Vagina (tissue), 2 donors: ENCODE results near the gene BRD3OS. TPM values are rescaled to one million over a fixed set of nuclear protein-coding genes. Genes with fewer than 3 reads are reported as not detected.

Source experiments
- DNase-seq, 2 donors: peaks; one replicate each; pipeline ENCODE4 v3.0.0-alpha.2; 2017; ENCODE audit errors: extremely low spot score in 2 of 2
- H3K27ac ChIP-seq: fragments of 200-600 bp; sonication (generic); one replicate; pipeline ENCODE4 v1.5.1; 2019
- H3K27me3 ChIP-seq: fragments of 200-600 bp; sonication (generic); one replicate; pipeline ENCODE4 v1.5.1; 2019
- H3K36me3 ChIP-seq, 2 donors: fragments of 200-600 bp; sonication (generic); one replicate each; pipeline ENCODE4 v1.5.1; 2017 to 2019
- H3K4me1 ChIP-seq: fragments of 200-600 bp; sonication (generic); one replicate; pipeline ENCODE4 v1.5.1; 2019
- H3K4me3 ChIP-seq, 2 donors: fragments of 200-600 bp; sonication (generic); 1 replicate in 1 of 2; 2 replicates in 1 of 2; pipeline ENCODE4 v1.5.1; 2016 to 2019
- H3K9me3 ChIP-seq: fragments of 200-600 bp; sonication (generic); one replicate; pipeline ENCODE4 v1.5.1; 2019
- CTCF ChIP-seq, 3 experiments: fragments of 450-650 bp in 2 of 3; fragments of 200-600 bp in 1 of 3; sonication (generic) in 1 of 3; IDR thresholded peaks; one replicate each; pipeline ENCODE4 v1.5.1; 2017 to 2019; ENCODE audit warnings: antibody characterized with exemption in 3 of 3, mild to moderate bottlenecking in 2 of 3, moderate library complexity in 2 of 3
- POLR2A ChIP-seq, 2 donors: fragments of 450-650 bp; IDR thresholded peaks; one replicate each; pipeline ENCODE4 v1.6.1; 2017; ENCODE audit warnings: antibody characterized with exemption in 2 of 2, mild to moderate bottlenecking in 2 of 2, moderate library complexity in 2 of 2
- POLR2AphosphoS5 ChIP-seq, 2 donors: sonication (generic); formaldehyde crosslinking; IDR thresholded peaks; one replicate each; pipeline ENCODE4 v1.9.0; 2017; ENCODE audit warnings: antibody characterized with exemption in 2 of 2, mild to moderate bottlenecking in 2 of 2, low read depth in 1 of 2; ENCODE audit not compliant: insufficient read depth in 1 of 2
- intact Hi-C: fragments of 100-400 bp; cut with DNase I; formaldehyde crosslinking; loops from one replicate; pipeline ENCODE4 v1.15.1; 2023
- total RNA-seq: library from RNA; depleted of rRNA; stranded (reverse); fragments of >200 nt; gene quantifications from one replicate; pipeline ENCODE4 v1.2.3, GENCODE V29; 2016

BRD3OS gene
- total RNA-seq, 1 donor from 2014 or later = 13.0 TPM

GRCh38 chr9:133995012-133995896 lies 30.0 kb upstream of the BRD3OS start:
- no peak overlapping the region for H3K27ac ChIP-seq
- no peaks in the 10 kb centered on the region for H3K27me3 ChIP-seq
- H3K9me3 ChIP-seq = no peaks in the 10 kb centered on the region
- H3K36me3 ChIP-seq = no peaks in the 10 kb centered on the region
- no peak for DNase-seq
- TF ChIP-seq POLR2AphosphoS5 (IDR thresholded peaks at IDR 0.05; ENCODE audit: insufficient read depth in 1 of 2, low read depth in 1 of 2) (no peak), CTCF (IDR thresholded peaks at IDR 0.05) (no peak), POLR2A (IDR thresholded peaks at IDR 0.05) (no peak)
- peaks cover 21% of the 10 kb centered on the region for H3K4me1 ChIP-seq
- intact Hi-C loops = no loop called here
- no peak overlapping the region for H3K4me3 ChIP-seq

- no peak for DNase-seq
- intact Hi-C loops = no loop called here
These were observed 28.5 kb upstream of the BRD3OS start for GRCh38 chr9:133996531-133997520.

GRCh38 chr9:133997584-133997983 lies 27.7 kb upstream of the BRD3OS start:
- intact Hi-C loops = no loop called here
- TF ChIP-seq POLR2AphosphoS5 (IDR thresholded peaks at IDR 0.05; ENCODE audit: insufficient read depth in 1 of 2, low read depth in 1 of 2) (no peak), CTCF (IDR thresholded peaks at IDR 0.05) (no peak), POLR2A (IDR thresholded peaks at IDR 0.05) (no peak)
- H3K4me1 ChIP-seq = peaks cover 11% of the 10 kb centered on the region
- H3K4me3 ChIP-seq = no peak overlapping the region
- no peak for DNase-seq
- no peaks in the 10 kb centered on the region for H3K9me3 ChIP-seq
- no peaks in the 10 kb centered on the region for H3K27me3 ChIP-seq
- no peak overlapping the region for H3K27ac ChIP-seq
- H3K36me3 ChIP-seq = no peaks in the 10 kb centered on the region

More at GRCh38 chr9:133996531-133997520, 28.5 kb upstream of the BRD3OS start:
- Histone ChIP-seq H3K27ac (no peak overlapping the region), H3K36me3 (no peaks in the 10 kb centered on the region), H3K27me3 (no peaks in the 10 kb centered on the region), H3K4me1 (peaks cover 11% of the 10 kb centered on the region), H3K4me3 (no peak overlapping the region), H3K9me3 (no peaks in the 10 kb centered on the region)
- TF ChIP-seq CTCF (IDR thresholded peaks at IDR 0.05) (no peak), POLR2A (IDR thresholded peaks at IDR 0.05) (no peak)

- Histone ChIP-seq H3K27me3 (no peaks in the 10 kb centered on the region), H3K4me1 (peaks cover 5% of the 10 kb centered on the region), H3K4me3 (no peak overlapping the region), H3K27ac (no peak overlapping the region), H3K36me3 (no peaks in the 10 kb centered on the region), H3K9me3 (no peaks in the 10 kb centered on the region)
- TF ChIP-seq CTCF (IDR thresholded peaks at IDR 0.05) (no peak), POLR2A (IDR thresholded peaks at IDR 0.05) (no peak), POLR2AphosphoS5 (IDR thresholded peaks at IDR 0.05; ENCODE audit: insufficient read depth in 1 of 2, low read depth in 1 of 2) (no peak)
- intact Hi-C loops = no loop called here
- DNase-seq = no peak
These were observed 26.2 kb upstream of the BRD3OS start for GRCh38 chr9:133998915-133999595.
